Right atrium auricular region (tissue), 2 donors: Measurements from ENCODE around the gene HOXA2. TPM values are rescaled to one million over a fixed set of nuclear protein-coding genes. Genes with fewer than 3 reads are reported as not detected.

Experiments
- DNase-seq: peaks from one replicate; pipeline ENCODE4 v3.0.0-alpha.2; 2019; ENCODE audit warnings: low spot score
- H3K27ac ChIP-seq, 2 donors: fragments of 200-600 bp; sonication (generic); 1 replicate in 1 of 2; 2 replicates in 1 of 2; pipeline ENCODE4 v1.5.1; 2016 to 2019
- H3K27me3 ChIP-seq, 2 donors: fragments of 200-600 bp; sonication (generic); one replicate each; pipeline versions ENCODE4 v1.5.1 to v1.6.0; 2017 to 2019
- H3K36me3 ChIP-seq: fragments of 200-600 bp; sonication (generic); one replicate; pipeline ENCODE4 v1.5.1; 2016
- H3K4me1 ChIP-seq, 2 donors: fragments of 200-600 bp; sonication (generic); one replicate each; pipeline versions ENCODE4 v1.5.1 to v1.6.0; 2017 to 2019
- H3K4me3 ChIP-seq, 2 donors: fragments of 200-600 bp; sonication (generic); 1 replicate in 1 of 2; 2 replicates in 1 of 2; pipeline ENCODE4 v1.5.1; 2017 to 2019; ENCODE audit warnings: mild to moderate bottlenecking in 1 of 2, moderate library complexity in 1 of 2
- H3K9me3 ChIP-seq, 2 donors: fragments of 200-600 bp; sonication (generic); one replicate each; pipeline ENCODE4 v1.5.1; 2019
- total RNA-seq, 2 donors: library from RNA; depleted of rRNA; stranded (reverse); fragments of >200 nt; gene quantifications; one replicate each; pipeline ENCODE4 v1.1.0, GENCODE V29; 2016
- TF ChIP-seq, protein P1 (sequence below), 2 donors: fragments of 200-600 bp; sonication (generic); IDR thresholded peaks; one replicate each; pipeline ENCODE4 v1.5.1; 2019; ENCODE audit warnings: antibody characterized with exemption in 2 of 2

The HOXA2 gene
- total RNA-seq = under 1 TPM; 0.16 to 0.33 TPM

GRCh38 chr7:27102581-27103442, at the start of gene HOXA2:
TSS of gene HOXA2 (minus strand) at chr7:27102683. CDS start at chr7:27102500, 183 bp downstream.
- no peak for DNase-seq
- H3K36me3 ChIP-seq = no peaks in the 10 kb centered on the region
- peaks cover 30 to 69% of the 10 kb centered on the region in 2 donors for H3K27me3 ChIP-seq
- TF ChIP-seq, protein P1, sequence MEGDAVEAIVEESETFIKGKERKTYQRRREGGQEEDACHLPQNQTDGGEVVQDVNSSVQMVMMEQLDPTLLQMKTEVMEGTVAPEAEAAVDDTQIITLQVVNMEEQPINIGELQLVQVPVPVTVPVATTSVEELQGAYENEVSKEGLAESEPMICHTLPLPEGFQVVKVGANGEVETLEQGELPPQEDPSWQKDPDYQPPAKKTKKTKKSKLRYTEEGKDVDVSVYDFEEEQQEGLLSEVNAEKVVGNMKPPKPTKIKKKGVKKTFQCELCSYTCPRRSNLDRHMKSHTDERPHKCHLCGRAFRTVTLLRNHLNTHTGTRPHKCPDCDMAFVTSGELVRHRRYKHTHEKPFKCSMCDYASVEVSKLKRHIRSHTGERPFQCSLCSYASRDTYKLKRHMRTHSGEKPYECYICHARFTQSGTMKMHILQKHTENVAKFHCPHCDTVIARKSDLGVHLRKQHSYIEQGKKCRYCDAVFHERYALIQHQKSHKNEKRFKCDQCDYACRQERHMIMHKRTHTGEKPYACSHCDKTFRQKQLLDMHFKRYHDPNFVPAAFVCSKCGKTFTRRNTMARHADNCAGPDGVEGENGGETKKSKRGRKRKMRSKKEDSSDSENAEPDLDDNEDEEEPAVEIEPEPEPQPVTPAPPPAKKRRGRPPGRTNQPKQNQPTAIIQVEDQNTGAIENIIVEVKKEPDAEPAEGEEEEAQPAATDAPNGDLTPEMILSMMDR (IDR thresholded peaks at IDR 0.05) = no peak
- peaks cover 0 to 38% of the 10 kb centered on the region in 2 donors for H3K4me1 ChIP-seq
- peak within 1 kb of the TSS; percentile 39 to 55 for H3K27ac ChIP-seq
- H3K4me3 ChIP-seq = peak within 1 kb of the TSS; percentile 19 to 32
- no peaks in the 10 kb centered on the region for H3K9me3 ChIP-seq

DNA sequence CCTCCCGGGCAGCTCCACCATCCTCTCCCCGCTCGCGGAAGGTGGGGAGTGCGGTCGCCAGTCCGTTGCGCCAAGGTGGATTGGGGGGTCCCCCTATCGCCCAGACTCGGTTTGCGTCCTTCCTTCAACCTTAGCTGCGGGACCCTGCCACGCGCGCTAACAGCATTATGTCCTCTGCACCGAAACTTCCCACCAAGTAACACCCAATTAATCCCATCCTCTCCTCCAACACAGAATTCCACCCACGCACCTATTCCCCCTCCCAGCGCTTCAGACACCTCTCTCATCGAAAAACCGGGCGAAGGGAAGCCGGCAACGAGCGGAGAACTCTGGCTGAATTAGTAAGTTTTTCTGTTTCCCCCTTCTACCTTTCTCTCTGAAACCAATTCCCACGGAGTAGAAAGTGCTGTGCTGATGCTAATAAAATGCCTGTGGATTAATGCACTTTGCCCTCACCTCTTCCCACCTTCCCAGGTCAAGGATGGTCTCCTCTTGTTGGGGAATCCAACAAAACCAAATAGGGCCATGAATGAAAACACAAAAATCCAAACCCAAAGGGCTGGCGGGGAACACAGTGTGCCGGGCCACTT, 49.0 kb upstream of the HOXA2 start:
- H3K9me3 ChIP-seq = no peaks in the 10 kb centered on the region
- H3K4me1 ChIP-seq = peaks cover 0 to 63% of the 10 kb centered on the region in 2 donors
- H3K27ac ChIP-seq = no peak overlapping the region
- no peaks in the 10 kb centered on the region for H3K36me3 ChIP-seq
- H3K27me3 ChIP-seq = peaks cover 59 to 97% of the 10 kb centered on the region in 2 donors
- TF ChIP-seq, protein P1 (IDR thresholded peaks at IDR 0.05) = no peak
- DNase-seq = no peak
- peak overlapping the region in 1 of 2 donors; percentile 30 for H3K4me3 ChIP-seq

DNA sequence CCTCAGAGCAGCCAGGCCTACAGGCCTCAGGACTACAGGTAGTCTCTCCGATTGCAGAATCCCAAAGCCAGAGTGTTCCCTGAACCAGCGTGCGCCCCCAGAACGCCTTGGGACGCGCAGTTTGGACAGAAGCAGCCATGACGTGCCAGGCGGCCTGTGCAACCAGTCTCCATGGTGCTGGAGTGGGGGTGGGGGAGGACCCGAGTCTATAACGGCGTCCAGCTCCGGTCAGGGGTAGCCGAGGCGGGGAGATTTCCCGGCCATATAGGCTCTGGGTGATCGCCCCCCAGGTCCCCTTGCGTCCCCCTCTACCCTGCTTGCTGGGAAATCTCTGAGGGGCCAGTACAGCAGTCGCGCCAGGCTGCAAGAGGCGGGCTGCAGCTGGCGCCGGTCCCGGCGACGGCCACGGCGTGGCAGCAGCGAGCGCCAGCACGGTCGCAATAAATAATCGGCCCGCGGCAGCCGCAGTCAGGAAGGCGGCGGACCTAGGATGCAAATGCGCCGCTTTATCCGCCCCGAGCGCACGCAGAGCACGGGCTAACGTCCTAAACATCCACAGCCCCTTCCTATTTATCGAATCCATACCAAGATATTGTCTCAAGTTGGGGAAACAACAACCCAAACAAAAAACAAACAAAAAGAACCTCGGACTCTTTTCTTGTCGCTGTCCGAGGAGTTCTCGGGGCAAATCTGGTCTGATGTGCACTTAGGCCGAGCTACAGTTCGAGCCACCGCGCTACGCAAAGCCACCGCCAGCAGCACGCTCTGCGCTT, 48.3 kb upstream of the HOXA2 start:
- H3K9me3 ChIP-seq = no peaks in the 10 kb centered on the region
- no peak overlapping the region for H3K27ac ChIP-seq
- peaks cover 55 to 97% of the 10 kb centered on the region in 2 donors for H3K27me3 ChIP-seq
- H3K4me1 ChIP-seq = peaks cover 0 to 56% of the 10 kb centered on the region in 2 donors
- peak overlapping the region in 1 of 2 donors; percentile 30 for H3K4me3 ChIP-seq
- no peak for DNase-seq
- no peaks in the 10 kb centered on the region for H3K36me3 ChIP-seq
- TF ChIP-seq, protein P1 (IDR thresholded peaks at IDR 0.05) = peak; percentile 82 to 91

GRCh38 chr7:27149842-27150567, 47.5 kb upstream of the HOXA2 start:
- peaks cover 53 to 97% of the 10 kb centered on the region in 2 donors for H3K27me3 ChIP-seq
- DNase-seq = no peak
- no peak overlapping the region for H3K27ac ChIP-seq
- peaks cover 0 to 56% of the 10 kb centered on the region in 2 donors for H3K4me1 ChIP-seq
- H3K4me3 ChIP-seq = no peak overlapping the region
- no peaks in the 10 kb centered on the region for H3K9me3 ChIP-seq
- no peaks in the 10 kb centered on the region for H3K36me3 ChIP-seq
- TF ChIP-seq, protein P1 (IDR thresholded peaks at IDR 0.05) = no peak
